Left cardiac atrium (tissue), 4 donors: ENCODE results near the gene CYP21A2. TPM values are rescaled to one million over a fixed set of nuclear protein-coding genes. Genes with fewer than 3 reads are reported as not detected.

Source experiments
- ATAC-seq, 2 donors: fragments of 200-7000 bp; cut with Tn5 transposase; one replicate each; pipeline ENCODE4 v1.9.1; 2020; ENCODE audit warnings: mild to moderate bottlenecking in 2 of 2, moderate library complexity in 2 of 2
- DNase-seq: peaks from one replicate; pipeline ENCODE4 v3.0.0-alpha.2; 2020
- intact Hi-C, 2 donors: fragments of 100-400 bp; cut with DNase I; formaldehyde crosslinking; loops; one replicate each; pipeline versions ENCODE4 v1.14.1 to v1.15.1; 2022 to 2023
- total RNA-seq, 2 donors: library from RNA; stranded (reverse); fragmentation: NEBNext Ultra II Directional; extraction: Animal tissue kit (Norgen Biotek cat#: 25700); gene quantifications; one replicate each; pipeline ENCODE4 v1.2.1, GENCODE V29; 2021
- donor health status: DM: no; HTN: yes; CAD: no.
- donor health status: DM: no; HTN: yes; CAD: no; lungs with severe emphysema.
- donor health status: DM: yes; HTN: yes; CAD: no.
- donor health status: Dilated cardiomyopathy.

Gene CYP21A2
- total RNA-seq, 2 donors from 2014 or later, result 2.0 to 10.3 TPM

DNA sequence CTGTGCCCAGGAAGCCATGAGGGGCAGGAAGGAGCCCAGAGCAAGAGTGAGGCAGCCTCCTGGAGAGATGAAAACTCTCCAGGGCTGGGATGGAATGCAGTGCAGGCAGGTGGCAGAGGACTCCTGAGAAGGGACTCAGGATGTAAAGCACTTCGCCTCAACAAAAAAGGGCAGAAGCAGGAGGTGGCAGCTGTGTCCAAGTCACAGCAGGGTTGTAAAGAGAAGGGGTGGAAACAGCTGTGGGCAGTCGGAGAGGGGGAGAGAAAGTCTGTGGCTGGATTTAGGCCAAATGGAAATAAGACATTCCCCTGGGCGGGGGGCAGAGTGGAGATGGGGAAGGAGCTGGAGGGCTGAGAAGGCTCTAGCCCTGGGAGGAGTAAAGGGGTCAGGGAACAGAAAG is 34.9 kb downstream of the CYP21A2 start:
- ATAC-seq, result no peak

GRCh38 chr6:32073613-32074012 is 35.4 kb downstream of the CYP21A2 start:
- no peak for DNase-seq
- intact Hi-C loops, result no loop called here

More for the DNA sequence above, 34.9 kb downstream of the CYP21A2 start:
- intact Hi-C loops, result no loop called here
- DNase-seq, result no peak

DNA sequence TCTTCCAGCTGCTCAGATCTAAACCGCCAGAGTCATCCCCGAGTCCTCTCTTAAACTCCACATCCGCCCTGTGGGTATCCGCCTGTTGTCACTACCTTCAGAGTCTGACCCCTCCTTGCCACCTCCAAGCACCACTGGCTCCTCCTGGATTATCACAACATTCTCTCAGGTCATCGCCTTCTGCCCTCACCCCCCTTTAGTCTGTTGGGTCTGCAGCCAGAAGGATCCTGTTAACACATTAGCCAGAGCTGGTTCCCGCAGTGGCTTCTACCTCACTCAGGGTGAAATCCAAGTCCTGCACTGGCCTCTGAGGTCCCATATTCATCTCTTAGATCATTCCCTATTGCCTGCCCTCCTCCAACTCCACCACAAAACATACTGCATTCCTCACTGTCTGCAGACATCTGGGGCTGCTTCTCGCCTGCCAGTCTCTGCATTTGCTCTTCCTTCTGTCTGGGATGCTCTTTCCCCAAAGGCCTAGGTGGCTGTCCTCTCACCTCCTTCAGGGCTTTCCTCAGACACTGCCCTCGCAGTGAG is 36.8 kb downstream of the CYP21A2 start:
- DNase-seq, result no peak
- intact Hi-C loops, result no loop called here
- ATAC-seq, result no peak

More at GRCh38 chr6:32073613-32074012, 35.4 kb downstream of the CYP21A2 start:
- no peak for ATAC-seq

DNA sequence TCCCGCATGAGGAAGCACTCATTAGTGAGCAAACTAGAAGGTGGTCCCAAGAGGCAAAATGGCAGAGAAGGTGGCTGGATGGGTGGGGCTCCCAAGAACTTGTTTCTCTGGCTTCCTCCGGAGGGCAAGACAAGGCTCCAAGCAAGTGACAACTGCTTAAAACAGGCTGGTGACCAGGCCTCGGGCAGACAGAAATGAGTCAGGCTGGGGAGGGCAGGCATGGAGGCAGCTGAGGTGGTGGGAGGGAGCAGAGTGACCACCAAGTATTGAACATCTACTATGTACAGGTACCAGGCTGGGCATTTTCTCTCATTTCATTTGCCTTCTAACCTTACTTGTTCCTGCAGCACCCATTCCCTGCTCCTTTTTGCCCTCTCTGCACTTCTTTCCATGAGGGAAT is 37.6 kb downstream of the CYP21A2 start:
- ATAC-seq, result no peak
- intact Hi-C loops, result no loop called here
- DNase-seq, result no peak

DNA sequence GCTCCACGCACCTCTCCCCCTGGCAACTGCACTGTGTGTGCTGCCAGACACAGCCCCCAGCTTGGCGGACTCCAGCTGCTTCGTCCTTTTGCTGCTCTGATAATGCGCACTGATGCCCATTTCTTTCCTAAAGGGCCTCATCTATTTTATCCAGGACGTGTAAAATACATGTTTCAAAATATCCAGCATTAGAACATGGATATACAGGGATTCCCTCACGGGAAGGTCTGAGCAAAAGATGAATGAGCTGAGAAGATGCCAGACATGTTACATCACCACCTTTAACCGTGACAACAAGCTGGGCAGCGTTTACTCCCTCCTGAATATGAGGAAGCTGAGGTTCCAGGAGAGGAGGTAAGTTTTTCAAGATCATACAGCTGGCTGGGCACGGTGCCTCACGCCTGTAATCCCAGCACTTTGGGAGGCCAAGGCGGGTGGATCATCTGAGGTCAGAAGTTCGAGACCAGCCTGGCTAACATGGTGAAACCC is 38.1 kb downstream of the CYP21A2 start:
- peak; percentile 36 to 55 for ATAC-seq
- no peak for DNase-seq
- intact Hi-C loops, result no loop called here

DNA sequence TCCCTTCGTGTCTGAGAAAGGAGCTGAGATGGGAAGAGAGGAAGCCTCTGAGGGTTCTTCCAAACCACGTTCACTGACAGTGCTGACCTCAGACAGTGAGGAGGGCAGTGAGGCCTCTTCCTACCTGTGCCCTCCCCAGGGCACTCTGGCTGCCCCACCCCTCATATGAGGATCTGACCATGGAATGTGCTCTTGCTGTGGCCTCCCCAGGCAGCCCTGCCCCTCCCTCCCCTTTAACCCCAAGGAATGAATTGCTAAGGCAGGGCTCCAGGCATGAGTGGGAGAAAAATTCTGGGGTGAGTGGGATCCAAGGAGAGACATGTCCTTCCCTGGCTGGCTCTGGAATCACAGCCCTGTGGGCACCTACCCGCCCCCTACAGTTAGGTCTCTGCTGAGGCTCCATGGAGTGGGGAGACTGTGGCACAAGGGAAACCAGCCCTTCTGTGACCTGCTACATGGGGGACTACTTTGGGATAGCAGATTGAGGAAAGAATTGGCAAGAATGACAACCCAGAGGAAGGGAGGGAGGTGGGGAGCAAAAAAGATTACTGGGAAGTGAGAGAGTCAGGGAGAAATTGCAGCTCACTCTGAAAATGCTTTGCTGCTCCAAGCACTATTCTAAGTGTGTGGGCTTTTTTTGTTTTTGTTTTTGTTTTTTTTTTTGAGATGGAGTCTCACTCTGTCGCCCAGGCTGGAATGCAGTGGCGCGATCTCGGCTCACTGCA is 41.5 kb downstream of the CYP21A2 start:
- intact Hi-C loops, result no loop called here
- ATAC-seq, result no peak
- DNase-seq, result no peak

DNA sequence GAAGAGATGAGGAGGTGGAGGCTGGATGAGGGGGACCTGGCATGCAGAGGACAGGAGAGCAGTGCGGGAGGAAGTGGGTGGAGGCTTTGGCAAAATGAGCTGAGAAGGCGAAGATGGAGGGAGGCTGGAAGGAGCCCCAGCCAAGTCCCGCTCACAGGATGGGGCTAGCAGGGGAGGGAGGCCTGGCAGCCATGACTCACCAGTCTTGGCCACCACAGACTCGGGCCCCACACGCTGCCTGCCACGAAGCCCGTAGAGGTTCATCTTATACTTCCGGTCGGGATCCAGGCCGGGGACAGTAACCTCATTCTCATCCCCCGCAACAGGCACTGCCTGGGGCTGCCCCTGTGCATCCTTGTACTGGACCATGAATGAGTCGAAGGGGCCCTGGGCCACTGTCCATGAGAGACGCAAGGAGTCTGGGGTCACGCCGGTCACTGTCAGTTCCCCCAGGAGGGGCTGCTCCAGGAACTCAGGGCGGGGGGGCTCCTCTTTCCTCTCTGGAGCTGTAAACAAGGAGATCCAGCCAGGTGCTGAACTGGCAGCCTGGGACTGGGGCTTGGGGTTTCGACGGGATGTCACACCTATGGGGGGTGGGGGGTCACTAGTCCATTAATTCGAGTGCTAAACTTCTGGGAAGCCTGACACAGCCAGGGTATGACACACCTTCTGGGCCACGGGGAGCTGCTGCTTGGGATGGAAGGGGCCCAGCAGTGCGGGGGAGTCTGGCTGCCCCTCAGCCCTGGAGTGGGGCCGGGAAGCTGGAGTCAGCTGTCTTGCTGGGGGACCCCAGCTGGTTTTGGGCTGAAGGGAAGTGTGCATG is 43.2 kb downstream of the CYP21A2 start:
- DNase-seq (peak; percentile 83), ATAC-seq (peak; percentile 68 to 73)
- intact Hi-C loops, result no loop called here

- intact Hi-C loops, result no loop called here
- ATAC-seq (peak in 1 of 2 donors; percentile 15), DNase-seq (no peak)
These were observed 44.3 kb downstream of the CYP21A2 start for GRCh38 chr6:32082478-32082877.

GRCh38 chr6:32082935-32083334 is 44.7 kb downstream of the CYP21A2 start:
- intact Hi-C loops, result no loop called here
- ATAC-seq (peak; percentile 19 to 67), DNase-seq (peak; percentile 82)

GRCh38 chr6:32083812-32084768 is 45.9 kb downstream of the CYP21A2 start:
- no peak for ATAC-seq
- no peak for DNase-seq
- intact Hi-C loops, result no loop called here

GRCh38 chr6:32084780-32085179 is 46.6 kb downstream of the CYP21A2 start:
- ATAC-seq (no peak), DNase-seq (no peak)
- intact Hi-C loops, result no loop called here

- DNase-seq, result no peak
- ATAC-seq, result no peak
- intact Hi-C loops, result loop anchor here in 1 of 2 donors (2.0 kb wide), 1 partner anchor 69 kb away; the partner anchor contains the start of gene PPT2
These were observed 47.7 kb downstream of the CYP21A2 start for GRCh38 chr6:32085759-32086459.

GRCh38 chr6:32086661-32087573 is 48.7 kb downstream of the CYP21A2 start:
- ATAC-seq (peak; percentile 16 to 23), DNase-seq (no peak)
- intact Hi-C loops, result loop anchor here in 1 of 2 donors (2.0 kb wide), 1 partner anchor 68 kb away; the partner anchor contains the start of gene PPT2

- intact Hi-C loops, result loop anchor here in 1 of 2 donors (2.0 kb wide), 1 partner anchor 67 kb away; the partner anchor contains the start of gene PPT2
- ATAC-seq (peak; percentile 86 to 92), DNase-seq (peak; percentile 93)
These were observed 49.6 kb downstream of the CYP21A2 start for GRCh38 chr6:32087574-32088486.

- DNase-seq (no peak), ATAC-seq (no peak)
- intact Hi-C loops, result no loop called here
These were observed 50.4 kb downstream of the CYP21A2 start for GRCh38 chr6:32088487-32089049.
